ENCODE measurements around the gene EZR.

- TF ChIP-seq CTCF (IDR thresholded peaks at IDR 0.05; ENCODE audit: low read length) (no peak), EZH2 (IDR thresholded peaks at IDR 0.05; ENCODE audit: borderline replicate concordance, low read length) (no peak)
Measured at GRCh38 chr6:158785036-158785435, 34.1 kb downstream of the EZR start.
